MG63 (cell line): ENCODE measurements around the gene SMAD2. TPM values are rescaled to one million over a fixed set of nuclear protein-coding genes. Genes with fewer than 3 reads are reported as not detected.
"Not testable (repeated sequence)": the region's sequence is repeated elsewhere in the genome, so short reads cannot be mapped to it uniquely, and the experiment has no call there.

Experiments
- DNase-seq: peaks from one replicate; pipeline ENCODE4 v3.0.0-alpha.2; 2020
- H3K27me3 ChIP-seq: fragments of 250-450 bp; sonication (Bioruptor Pico); 2 replicates; pipeline ENCODE4 v1.5.1; 2020; ENCODE audit warnings: mild to moderate bottlenecking, moderate library complexity
- H3K36me3 ChIP-seq: fragments of 250-450 bp; sonication (Bioruptor Pico); 2 replicates; pipeline ENCODE4 v1.5.1; 2020; ENCODE audit warnings: mild to moderate bottlenecking, moderate library complexity
- H3K4me3 ChIP-seq: fragments of 250-450 bp; sonication (Bioruptor Pico); 2 replicates; pipeline ENCODE4 v1.5.1; 2020; ENCODE audit warnings: mild to moderate bottlenecking, moderate library complexity
- H3K9me3 ChIP-seq: fragments of 250-450 bp; sonication (Bioruptor Pico); 2 replicates; pipeline ENCODE4 v1.5.1; 2020; ENCODE audit warnings: mild to moderate bottlenecking, moderate library complexity
- total RNA-seq: library from RNA; depleted of rRNA; stranded (reverse); fragments of >200 nt; shearing (Covaris generic); gene quantifications from 2 replicates; pipeline ENCODE4 v1.2.3, GENCODE V29; 2014; ENCODE audit warnings: low replicate concordance

The SMAD2 gene
- total RNA-seq, 1 experiment from 2014 or later = 76.9 TPM

DNA sequence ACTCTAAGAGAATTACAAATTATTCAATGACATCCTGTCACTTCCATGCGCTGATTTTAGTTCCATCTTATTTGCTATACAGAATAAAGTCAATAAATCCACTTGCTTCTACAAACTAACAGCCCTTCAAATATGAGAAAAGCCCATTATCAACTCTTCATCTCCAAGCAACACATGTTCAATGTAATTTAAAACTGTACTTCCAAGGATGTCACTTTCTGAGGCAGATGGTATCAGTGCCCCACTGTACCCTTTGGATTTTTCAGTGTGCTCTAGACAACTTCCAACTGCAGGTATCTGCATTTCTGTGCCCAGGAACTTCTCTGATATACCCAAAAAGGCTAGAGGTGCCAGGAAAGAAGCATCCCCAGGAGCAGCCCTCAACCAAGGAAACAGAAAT, 87.6 kb downstream of the SMAD2 start:
- H3K36me3 ChIP-seq = peaks cover 30% of the 10 kb centered on the region
- H3K27me3 ChIP-seq = no peaks in the 10 kb centered on the region
- DNase-seq = no peak
- H3K4me3 ChIP-seq = no peak overlapping the region
- no peaks in the 10 kb centered on the region for H3K9me3 ChIP-seq

DNA sequence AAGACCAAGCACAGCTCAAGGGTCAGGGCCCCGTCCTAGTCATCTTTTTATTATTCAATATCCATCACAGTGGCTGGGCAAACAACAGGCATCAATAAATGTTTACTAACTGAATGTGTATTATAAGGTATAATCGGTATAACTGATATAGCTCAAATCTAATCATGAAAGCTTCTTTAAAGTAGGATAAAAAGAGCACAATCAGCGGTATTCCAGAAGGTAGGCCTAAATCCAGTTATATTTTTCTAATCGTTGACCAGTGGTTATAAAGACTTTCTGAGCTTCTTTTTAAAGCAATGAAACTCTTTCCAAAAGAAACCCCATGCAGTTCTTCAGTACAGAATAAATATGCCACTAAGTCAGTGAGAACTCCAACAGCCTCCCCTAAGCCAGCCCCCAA, 92.1 kb downstream of the SMAD2 start:
- Histone ChIP-seq H3K27me3 (no peaks in the 10 kb centered on the region), H3K4me3 (no peak overlapping the region), H3K36me3 (peaks cover 20% of the 10 kb centered on the region), H3K9me3 (no peaks in the 10 kb centered on the region)
- no peak for DNase-seq

DNA sequence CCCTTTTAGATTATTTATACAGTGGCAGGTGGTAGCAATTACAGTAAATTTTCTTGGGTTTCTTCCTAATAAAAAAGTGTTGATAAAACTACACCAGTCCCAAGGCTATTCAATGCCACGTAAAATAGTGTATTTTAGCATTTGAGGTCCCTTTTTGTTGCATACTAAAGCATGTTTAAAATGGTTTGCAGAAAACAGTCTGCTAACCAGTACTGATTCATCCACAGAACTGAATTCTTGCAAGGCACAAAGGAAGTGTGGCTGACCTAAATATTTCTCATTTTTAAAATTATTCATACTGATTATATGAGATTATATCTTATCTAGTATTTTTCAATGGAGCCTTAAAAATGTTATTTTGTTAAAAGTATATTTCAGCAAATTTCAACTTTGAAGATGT, 98.1 kb downstream of the SMAD2 start:
- DNase-seq = no peak
- H3K4me3 ChIP-seq = no peak overlapping the region

DNA sequence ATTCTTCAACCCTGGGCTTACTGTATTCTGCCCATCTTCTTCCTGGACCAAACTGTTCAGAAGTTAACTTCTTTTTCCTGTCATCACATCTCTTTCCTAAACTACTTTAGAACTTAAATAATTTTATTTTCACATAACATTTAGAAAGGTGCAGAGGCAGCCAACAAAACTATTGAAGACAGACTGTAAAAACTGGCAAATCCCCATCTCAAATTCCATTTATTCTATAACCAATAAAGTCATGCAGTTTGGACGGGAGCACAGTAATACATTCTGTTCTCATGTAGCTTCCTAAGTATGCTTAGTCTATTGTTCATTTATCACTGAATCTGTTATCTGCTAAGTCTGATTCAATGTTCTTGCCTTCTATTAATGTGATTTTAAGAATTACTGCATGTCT, 99.1 kb downstream of the SMAD2 start:
- no peak for DNase-seq
- Histone ChIP-seq H3K36me3 (peaks cover 9% of the 10 kb centered on the region), H3K4me3 (no peak overlapping the region), H3K9me3 (no peaks in the 10 kb centered on the region), H3K27me3 (no peaks in the 10 kb centered on the region)

More for the DNA sequence above, 98.1 kb downstream of the SMAD2 start:
- no peaks in the 10 kb centered on the region for H3K9me3 ChIP-seq
- peaks cover 9% of the 10 kb centered on the region for H3K36me3 ChIP-seq
- no peaks in the 10 kb centered on the region for H3K27me3 ChIP-seq

DNA sequence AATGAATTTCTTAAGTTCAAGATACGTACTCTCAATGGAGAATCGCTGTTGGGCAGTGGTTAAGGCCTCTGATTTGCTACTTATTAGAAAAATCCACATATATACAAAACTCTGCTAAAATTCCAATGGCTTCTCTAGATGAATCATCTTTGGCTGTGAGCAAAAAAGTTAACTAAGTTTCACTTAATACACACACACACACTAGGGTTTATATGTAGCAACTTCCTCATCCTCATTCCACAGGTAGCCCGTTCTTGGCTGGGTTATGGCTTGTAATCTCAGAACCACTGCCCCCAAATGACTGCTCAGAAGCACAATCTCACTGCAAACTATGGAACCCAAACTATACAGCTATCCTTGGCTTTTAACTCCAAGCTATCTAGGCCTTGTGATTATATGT, 99.7 kb downstream of the SMAD2 start:
- peaks cover 9% of the 10 kb centered on the region for H3K36me3 ChIP-seq
- H3K4me3 ChIP-seq = no peak overlapping the region
- H3K27me3 ChIP-seq = no peaks in the 10 kb centered on the region
- DNase-seq = no peak
- no peaks in the 10 kb centered on the region for H3K9me3 ChIP-seq

DNA sequence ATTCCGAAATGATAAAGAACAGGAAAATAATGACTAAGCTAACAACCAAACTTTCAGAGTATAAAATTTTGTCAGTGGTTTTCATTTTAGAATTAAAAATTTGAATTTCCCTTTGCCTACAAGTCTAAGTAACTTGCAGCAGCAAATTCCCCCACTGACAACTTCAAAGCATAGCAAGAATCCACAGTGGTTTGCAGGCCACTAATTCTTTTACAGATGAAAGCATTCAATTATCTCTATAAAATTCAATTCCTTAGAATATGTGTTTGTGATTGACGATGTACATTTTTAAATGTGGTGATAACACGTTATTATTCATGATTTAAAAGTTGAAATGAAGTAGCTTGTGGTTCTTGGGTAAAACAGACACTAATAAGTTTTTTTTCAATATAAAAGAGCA, 100.6 kb downstream of the SMAD2 start:
- no peaks in the 10 kb centered on the region for H3K27me3 ChIP-seq
- no peak overlapping the region for H3K4me3 ChIP-seq
- H3K9me3 ChIP-seq = no peaks in the 10 kb centered on the region
- peaks cover 5% of the 10 kb centered on the region for H3K36me3 ChIP-seq
- DNase-seq = no peak

DNA sequence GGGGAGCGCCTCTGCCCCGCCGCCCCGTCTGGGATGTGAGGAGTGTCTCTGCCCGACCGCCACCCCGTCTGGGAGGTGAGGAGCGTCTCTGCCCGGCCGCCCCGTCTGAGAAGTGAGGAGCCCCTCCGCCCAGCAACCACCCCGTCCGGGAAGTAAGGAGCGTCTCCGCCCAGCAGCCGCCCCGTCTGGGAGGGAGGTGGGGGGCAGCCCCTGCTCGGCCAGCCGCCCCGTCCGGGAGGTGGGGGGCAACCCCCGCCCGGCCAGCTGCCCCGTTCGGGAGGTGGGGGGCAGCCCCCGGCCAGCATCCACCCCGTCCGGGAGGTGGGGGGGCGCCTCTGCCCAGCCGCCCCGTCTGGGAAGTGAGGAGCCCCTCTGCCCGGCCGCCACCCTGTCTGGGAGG, 102.4 kb downstream of the SMAD2 start:
- H3K9me3 ChIP-seq, H3K36me3 ChIP-seq, H3K27me3 ChIP-seq, H3K4me3 ChIP-seq, DNase-seq: not testable (repeated sequence)

DNA sequence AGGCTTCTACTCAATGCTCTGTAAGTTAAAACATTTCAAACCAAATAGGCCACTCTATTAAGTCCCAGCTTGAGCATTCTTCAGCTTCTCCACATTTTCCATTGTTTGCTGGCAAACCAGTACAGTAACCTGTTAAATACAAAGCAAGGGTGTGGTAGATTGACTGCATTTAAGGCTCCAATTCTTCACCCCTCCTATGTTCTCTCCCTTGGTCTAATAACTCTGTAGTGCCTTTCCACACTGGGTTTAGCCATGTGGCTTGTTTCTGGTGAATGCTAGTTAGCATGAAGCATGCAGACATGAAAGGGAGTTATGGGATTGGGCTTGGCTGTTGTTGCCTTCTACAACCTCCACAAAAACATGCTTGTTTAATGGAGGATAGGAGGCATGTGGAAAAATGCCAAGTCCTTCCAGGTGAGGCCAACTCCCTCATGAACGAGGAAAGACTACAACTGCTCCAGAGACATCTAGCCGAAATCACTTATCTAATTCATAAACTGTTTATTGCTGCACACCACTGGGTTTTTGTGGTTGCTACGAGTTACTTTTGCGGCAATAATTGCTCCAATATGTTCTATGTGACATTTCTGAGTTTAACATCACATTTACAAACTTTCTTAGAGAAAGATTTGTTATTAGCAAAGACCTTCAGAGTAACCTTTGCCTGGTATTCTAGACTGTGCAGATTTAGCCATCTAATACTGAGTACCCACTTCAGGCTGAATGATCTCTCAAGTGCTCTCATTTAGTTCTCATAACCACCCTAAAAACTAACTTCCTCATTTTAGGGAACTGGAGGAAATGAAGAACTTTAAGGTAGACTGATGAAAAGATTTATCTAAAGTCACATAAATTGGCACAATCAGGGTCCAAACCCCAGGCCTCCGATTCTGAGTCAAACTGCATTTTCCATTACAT, 104.0 kb downstream of the SMAD2 start:
- no peaks in the 10 kb centered on the region for H3K27me3 ChIP-seq
- H3K9me3 ChIP-seq = no peaks in the 10 kb centered on the region
- DNase-seq = no peak
- peaks cover 2% of the 10 kb centered on the region for H3K36me3 ChIP-seq
- H3K4me3 ChIP-seq = no peak overlapping the region

DNA sequence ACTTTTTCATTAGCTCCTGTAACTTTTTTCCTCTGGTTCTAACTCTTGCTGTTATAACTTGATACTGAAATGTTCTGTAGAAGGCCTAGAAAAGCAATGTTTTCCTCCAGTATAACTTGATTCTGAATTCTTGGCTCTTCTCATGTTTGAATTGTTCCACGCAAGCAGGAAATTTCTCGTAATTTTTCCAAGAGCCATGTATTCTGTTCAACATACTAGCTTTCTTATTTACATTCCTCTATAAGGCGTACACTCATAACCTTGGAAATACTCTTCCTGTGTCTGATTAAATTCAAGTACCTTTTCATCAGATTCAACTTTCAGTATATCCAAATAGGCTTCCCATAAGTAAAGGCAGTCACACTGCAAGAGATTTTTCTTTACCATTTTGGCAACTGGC, 109.1 kb downstream of the SMAD2 start:
- H3K9me3 ChIP-seq = no peaks in the 10 kb centered on the region
- no peak for DNase-seq

DNA sequence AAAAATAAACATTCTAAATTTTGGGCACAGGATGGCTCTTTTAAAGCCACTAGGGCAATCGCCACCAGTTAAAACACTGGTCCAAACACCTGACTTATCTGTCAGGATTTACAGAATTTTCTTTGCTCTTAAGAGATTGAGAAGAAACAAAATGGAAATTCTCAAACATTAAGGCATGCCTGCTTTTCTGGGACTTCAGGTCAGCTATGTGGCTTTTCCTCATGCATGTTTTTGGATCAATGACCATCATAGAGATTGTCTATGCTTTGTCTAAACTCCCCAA, 112.7 kb downstream of the SMAD2 start:
- no peaks in the 10 kb centered on the region for H3K9me3 ChIP-seq
- no peak overlapping the region for H3K4me3 ChIP-seq
- no peaks in the 10 kb centered on the region for H3K36me3 ChIP-seq
- DNase-seq = no peak
- H3K27me3 ChIP-seq = no peaks in the 10 kb centered on the region

More for the DNA sequence above, 109.1 kb downstream of the SMAD2 start:
- Histone ChIP-seq H3K27me3 (no peaks in the 10 kb centered on the region), H3K36me3 (no peaks in the 10 kb centered on the region; the same call in 1 of the 2 replicates), H3K4me3 (no peak overlapping the region)

DNA sequence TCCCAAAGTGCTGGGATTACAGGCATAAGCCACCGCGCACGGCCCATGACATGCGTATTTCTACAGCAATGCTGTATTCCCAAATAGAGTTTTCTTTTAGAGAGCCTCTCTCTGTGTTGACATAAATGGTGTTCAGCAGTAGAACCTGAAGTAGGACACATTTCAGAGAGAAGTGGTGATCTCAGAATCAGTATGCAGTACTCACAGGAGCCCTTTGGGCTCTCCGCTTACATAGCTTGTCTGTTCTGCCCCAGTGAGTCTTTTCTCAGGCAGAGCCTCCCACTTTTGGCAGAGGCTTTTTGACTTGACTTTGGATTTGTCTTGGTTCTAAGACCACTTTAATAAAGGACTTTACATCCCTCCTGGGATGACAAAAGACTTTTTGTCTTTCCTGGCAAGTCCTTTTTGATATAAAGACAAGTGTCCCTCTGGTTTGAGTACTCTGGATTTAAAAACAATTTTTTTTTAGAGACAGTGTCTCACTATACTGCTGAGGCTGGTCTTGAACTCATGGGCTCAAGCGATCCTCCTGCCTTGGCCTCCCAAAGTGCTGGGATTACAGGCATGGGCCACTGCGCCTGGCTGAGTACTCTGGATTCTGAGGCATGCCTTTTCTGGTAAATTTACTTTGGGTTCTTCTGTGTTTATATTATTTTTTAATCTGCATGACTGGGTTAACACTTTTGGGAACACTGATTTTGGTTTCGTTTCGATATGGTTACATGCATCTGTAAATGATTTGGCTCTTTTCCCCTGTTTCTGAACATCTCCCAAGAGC, 113.3 kb downstream of the SMAD2 start:
- H3K4me3 ChIP-seq = no peak overlapping the region
- no peak for DNase-seq
- no peaks in the 10 kb centered on the region for H3K9me3 ChIP-seq
- H3K36me3 ChIP-seq = no peaks in the 10 kb centered on the region
- H3K27me3 ChIP-seq = no peaks in the 10 kb centered on the region

DNA sequence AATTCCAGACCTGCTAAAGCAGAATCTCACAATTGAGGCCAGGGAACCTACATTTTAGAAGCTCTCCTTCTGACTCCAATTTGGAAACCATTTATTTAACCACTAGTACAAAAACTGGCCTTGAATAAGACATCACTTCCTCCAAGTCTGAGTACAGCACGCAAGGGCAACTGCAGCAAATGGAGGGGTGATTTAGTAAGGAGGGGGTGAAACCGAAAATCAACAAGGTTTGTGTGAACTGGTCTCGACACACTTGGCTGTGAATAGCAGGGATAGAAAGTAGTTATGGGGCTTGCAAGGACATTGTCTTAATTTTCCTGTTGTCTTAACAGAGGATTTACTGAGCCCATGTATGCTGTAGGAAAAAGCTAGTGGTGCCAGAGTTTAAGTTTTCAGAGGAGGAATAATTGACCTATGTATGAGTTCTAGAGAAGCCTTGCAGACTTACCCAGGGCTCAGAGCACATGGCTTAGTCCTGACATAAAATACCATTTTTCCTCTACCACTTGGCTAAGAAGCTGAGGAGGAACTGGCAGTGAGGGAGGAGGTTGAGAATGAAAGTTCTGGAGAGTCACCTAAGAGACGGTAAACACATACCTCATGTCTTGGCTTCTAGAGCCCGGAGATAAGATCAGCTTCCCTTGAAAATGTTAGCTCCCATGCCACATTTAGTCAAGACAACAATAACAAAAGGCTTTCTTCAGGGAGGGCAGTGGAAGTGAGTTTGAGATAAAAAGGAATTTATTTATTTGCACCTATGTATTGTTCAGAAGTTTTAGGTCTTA, 114.8 kb downstream of the SMAD2 start:
- Histone ChIP-seq H3K27me3 (no peaks in the 10 kb centered on the region), H3K36me3 (no peaks in the 10 kb centered on the region), H3K4me3 (no peak overlapping the region), H3K9me3 (no peaks in the 10 kb centered on the region)
- no peak for DNase-seq

DNA sequence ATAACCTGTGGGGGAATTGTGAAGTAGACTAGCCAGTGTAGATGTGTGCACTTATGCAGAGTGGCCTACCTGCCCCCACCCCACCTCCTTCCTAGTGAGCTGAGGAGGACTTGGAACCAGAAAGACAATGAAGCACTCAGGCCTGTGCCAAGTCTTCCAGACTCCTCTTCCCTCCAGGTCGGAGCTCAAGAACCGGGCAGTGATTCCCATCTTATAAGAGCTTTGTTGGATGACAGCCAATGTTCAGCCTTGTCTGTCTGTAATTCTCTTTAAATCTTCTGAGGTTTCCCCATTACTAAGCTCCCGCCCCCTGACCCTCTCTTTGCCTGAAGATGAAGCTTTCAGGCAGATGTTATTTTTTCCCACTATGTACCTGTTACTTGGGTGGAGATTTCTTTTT, 121.0 kb downstream of the SMAD2 start:
- Histone ChIP-seq H3K9me3 (no peaks in the 10 kb centered on the region), H3K4me3 (no peak overlapping the region)

DNA sequence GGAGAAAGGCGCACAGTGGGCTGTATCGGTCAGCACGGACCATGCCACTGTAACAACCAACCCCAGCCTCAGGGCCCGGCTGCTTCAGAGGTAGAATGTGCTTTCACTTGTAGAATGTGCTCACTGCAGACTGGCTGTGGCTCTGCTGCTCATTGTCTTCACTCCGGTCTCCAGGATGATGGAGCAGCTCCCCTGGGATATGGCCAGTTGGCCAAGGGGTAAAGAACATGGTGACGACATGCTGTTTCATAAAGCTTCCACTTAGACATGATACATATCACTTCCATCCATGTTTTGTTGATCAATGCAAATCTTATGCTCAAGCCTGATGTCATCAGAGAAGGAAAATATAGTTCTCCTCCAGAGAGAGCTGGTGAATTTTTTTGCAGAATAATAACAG, 127.7 kb downstream of the SMAD2 start:
- Histone ChIP-seq H3K27me3 (no peaks in the 10 kb centered on the region), H3K9me3 (no peaks in the 10 kb centered on the region), H3K36me3 (no peaks in the 10 kb centered on the region), H3K4me3 (no peak overlapping the region)
- DNase-seq = no peak

More for the DNA sequence above, 121.0 kb downstream of the SMAD2 start:
- no peaks in the 10 kb centered on the region for H3K36me3 ChIP-seq
- no peak for DNase-seq
- no peaks in the 10 kb centered on the region for H3K27me3 ChIP-seq

DNA sequence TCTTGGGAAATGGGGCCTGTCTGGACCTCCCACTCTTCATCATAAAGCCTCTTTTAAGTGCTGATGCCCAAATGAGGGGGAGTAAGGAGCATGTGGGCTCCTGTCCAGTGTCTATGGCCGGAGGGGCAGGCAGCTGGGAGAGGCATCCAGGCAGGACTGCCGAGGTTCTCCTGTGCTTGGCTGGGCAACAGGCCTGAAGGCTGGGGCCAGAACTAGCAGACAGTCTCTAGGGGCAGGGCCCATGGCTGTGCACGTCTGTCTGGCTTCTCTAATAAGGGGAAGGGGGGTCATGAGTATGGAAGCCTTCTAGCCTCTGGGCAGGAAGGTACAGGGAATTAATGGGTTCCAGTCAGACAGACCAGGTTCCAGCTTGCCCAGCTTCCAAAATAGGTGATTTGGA, 128.6 kb downstream of the SMAD2 start:
- Histone ChIP-seq H3K9me3 (no peaks in the 10 kb centered on the region), H3K4me3 (no peak overlapping the region), H3K36me3 (no peaks in the 10 kb centered on the region), H3K27me3 (no peaks in the 10 kb centered on the region)
- DNase-seq = no peak

DNA sequence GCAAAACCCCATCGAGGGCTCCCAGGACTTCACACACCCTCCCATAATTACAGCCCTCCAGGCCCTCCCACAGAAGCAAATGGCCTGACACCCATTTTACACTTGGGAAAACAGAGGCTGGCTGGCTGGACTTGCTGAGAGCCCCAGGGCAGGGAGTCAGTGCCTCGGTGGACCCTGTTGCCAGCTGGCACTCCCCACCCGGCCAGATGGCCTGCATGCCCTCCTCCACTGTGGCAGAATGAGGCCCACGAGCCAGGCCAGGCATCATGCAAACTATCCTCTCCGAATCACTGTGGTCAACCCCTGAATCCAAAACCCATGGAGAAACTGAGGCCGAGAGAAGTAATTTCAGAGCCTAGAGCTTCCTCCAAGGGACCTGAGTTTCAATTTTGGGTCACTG, 129.7 kb downstream of the SMAD2 start:
- DNase-seq = no peak
- Histone ChIP-seq H3K27me3 (no peaks in the 10 kb centered on the region), H3K4me3 (no peak overlapping the region), H3K36me3 (no peaks in the 10 kb centered on the region), H3K9me3 (no peaks in the 10 kb centered on the region)

DNA sequence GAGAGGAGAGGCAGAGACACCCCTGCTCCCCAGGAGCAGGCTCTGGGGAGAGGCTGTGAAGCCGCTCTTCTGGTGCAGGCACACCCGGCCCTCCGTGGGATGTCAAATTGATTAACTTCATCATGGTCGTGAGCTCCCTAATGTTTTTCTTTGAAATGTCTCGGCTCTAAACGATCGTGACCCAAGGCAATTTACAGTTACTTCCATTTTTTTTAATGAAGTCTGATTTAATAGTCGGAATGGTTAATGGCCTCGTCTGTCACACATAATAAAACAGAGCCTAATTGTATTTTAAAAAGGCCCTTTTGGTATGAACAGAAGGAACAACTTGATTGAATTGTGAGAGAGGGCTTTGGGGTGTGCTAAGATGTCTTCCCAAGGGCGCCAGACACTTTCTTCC, 130.2 kb downstream of the SMAD2 start:
- no peak for DNase-seq
- Histone ChIP-seq H3K9me3 (no peaks in the 10 kb centered on the region), H3K4me3 (no peak overlapping the region), H3K27me3 (no peaks in the 10 kb centered on the region), H3K36me3 (no peaks in the 10 kb centered on the region)
